Skeletal muscle tissue (tissue), 4 donors: Measurements from ENCODE around the gene SOX6. TPM values are rescaled to one million over a fixed set of nuclear protein-coding genes. Genes with fewer than 3 reads are reported as not detected.
A peak's percentile ranks its signal among the peaks of the same experiment; 100 is the strongest.

ENCODE experiments used
- H3K27ac ChIP-seq: one replicate; pipeline ENCODE4 v1.7.0; 2013; ENCODE audit warnings: mild to moderate bottlenecking, low read depth, low read length, inconsistent platforms
- H3K27me3 ChIP-seq, 3 donors: one replicate each; pipeline ENCODE4 v1.7.0; 2013; ENCODE audit warnings: low read length in 3 of 3; ENCODE audit not compliant: control insufficient read depth in 3 of 3, insufficient read depth in 3 of 3
- H3K36me3 ChIP-seq, 3 donors: one replicate each; pipeline ENCODE4 v1.7.0; 2013; ENCODE audit warnings: low read length in 3 of 3; ENCODE audit not compliant: control insufficient read depth in 3 of 3, insufficient read depth in 3 of 3
- H3K4me1 ChIP-seq, 3 donors: one replicate each; pipeline ENCODE4 v1.7.0; 2013; ENCODE audit warnings: low read length in 3 of 3, mild to moderate bottlenecking in 3 of 3; ENCODE audit not compliant: control insufficient read depth in 3 of 3, insufficient read depth in 3 of 3
- H3K4me3 ChIP-seq, 3 donors: one replicate each; pipeline ENCODE4 v1.7.0; 2013; ENCODE audit warnings: low read length in 3 of 3
- H3K9ac ChIP-seq, 3 donors: one replicate each; pipeline ENCODE4 v1.7.0; 2013; ENCODE audit warnings: low read length in 3 of 3, mild to moderate bottlenecking in 3 of 3, moderate library complexity in 2 of 3, low read depth in 1 of 3
- H3K9me3 ChIP-seq, 3 donors: one replicate each; pipeline ENCODE4 v1.7.0; 2013; ENCODE audit warnings: low read length in 3 of 3; ENCODE audit not compliant: control insufficient read depth in 3 of 3
- total RNA-seq: library from RNA; depleted of rRNA; stranded (reverse); fragments of >200 nt; gene quantifications from one replicate; pipeline ENCODE4 v1.2.3, GENCODE V29; 2014
- donor health status: Osteomylitis.

Gene SOX6
- total RNA-seq, 1 donor from 2014 or later, result 50.1 TPM

DNA sequence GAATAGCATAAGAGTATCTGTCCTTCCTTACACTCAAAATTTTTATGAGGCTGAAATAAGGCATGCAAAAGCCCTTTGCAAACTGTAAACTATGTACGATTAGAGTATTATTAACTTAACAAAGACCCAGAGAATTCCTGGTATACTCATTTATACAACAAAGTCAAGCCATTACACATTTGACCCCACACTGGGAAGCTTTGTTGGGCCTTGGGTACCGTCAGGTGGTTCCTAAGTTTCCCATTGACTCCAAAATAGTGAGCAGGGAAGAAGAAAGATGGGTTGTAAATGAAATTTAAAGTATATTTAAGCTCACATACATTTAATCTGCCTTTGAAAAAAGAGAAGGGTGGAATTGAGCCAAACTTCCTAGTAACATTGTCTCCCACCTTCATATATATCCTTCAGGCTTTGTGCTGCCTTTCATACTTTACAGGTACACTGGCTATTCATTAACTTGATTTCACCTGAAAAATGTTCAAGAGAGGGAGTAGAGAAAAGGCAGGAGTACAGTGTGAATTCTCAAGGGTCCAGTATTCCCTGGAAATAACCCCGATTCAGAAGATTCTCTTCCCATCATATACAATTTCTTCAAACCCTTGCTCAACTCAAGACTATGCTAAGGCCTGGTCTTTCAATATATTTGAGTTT is 68.6 kb downstream of the SOX6 start:
- no peak overlapping the region for H3K9ac ChIP-seq
- peaks cover 0 to 4% (median 0%) of the 10 kb centered on the region in 3 donors for H3K4me1 ChIP-seq
- no peaks in the 10 kb centered on the region for H3K9me3 ChIP-seq
- H3K27me3 ChIP-seq, result no peaks in the 10 kb centered on the region
- no peaks in the 10 kb centered on the region for H3K36me3 ChIP-seq
- no peak overlapping the region for H3K27ac ChIP-seq
- H3K4me3 ChIP-seq, result no peak overlapping the region

GRCh38 chr11:16286095-16286494 is 70.3 kb downstream of the SOX6 start:
- no peak overlapping the region for H3K9ac ChIP-seq
- H3K9me3 ChIP-seq, result no peaks in the 10 kb centered on the region
- H3K36me3 ChIP-seq, result no peaks in the 10 kb centered on the region
- H3K4me1 ChIP-seq, result no peaks in the 10 kb centered on the region
- no peaks in the 10 kb centered on the region for H3K27me3 ChIP-seq
- no peak overlapping the region for H3K4me3 ChIP-seq
- no peak overlapping the region for H3K27ac ChIP-seq

- H3K4me1 ChIP-seq, result no peaks in the 10 kb centered on the region
- no peaks in the 10 kb centered on the region for H3K27me3 ChIP-seq
- no peaks in the 10 kb centered on the region for H3K36me3 ChIP-seq
- H3K27ac ChIP-seq, result no peak overlapping the region
- H3K4me3 ChIP-seq, result peak overlapping the region in 1 of 3 donors; percentile 41
- no peak overlapping the region for H3K9ac ChIP-seq
- H3K9me3 ChIP-seq, result no peaks in the 10 kb centered on the region
Observed at GRCh38 chr11:16280256-16280682, 76.1 kb downstream of the SOX6 start.

GRCh38 chr11:16279524-16279923 is 76.8 kb downstream of the SOX6 start:
- no peak overlapping the region for H3K4me3 ChIP-seq
- no peaks in the 10 kb centered on the region for H3K27me3 ChIP-seq
- H3K4me1 ChIP-seq, result no peaks in the 10 kb centered on the region
- no peak overlapping the region for H3K27ac ChIP-seq
- no peaks in the 10 kb centered on the region for H3K36me3 ChIP-seq
- H3K9me3 ChIP-seq, result no peaks in the 10 kb centered on the region
- H3K9ac ChIP-seq, result no peak overlapping the region

- H3K9ac ChIP-seq, result no peak overlapping the region
- no peak overlapping the region for H3K27ac ChIP-seq
- no peaks in the 10 kb centered on the region for H3K36me3 ChIP-seq
- no peaks in the 10 kb centered on the region for H3K27me3 ChIP-seq
- no peak overlapping the region for H3K4me3 ChIP-seq
- H3K9me3 ChIP-seq, result no peaks in the 10 kb centered on the region
- H3K4me1 ChIP-seq, result no peaks in the 10 kb centered on the region
Observed at GRCh38 chr11:16278979-16279378, 77.4 kb downstream of the SOX6 start.

GRCh38 chr11:16278273-16278672 is 78.1 kb downstream of the SOX6 start:
- no peaks in the 10 kb centered on the region for H3K9me3 ChIP-seq
- H3K4me1 ChIP-seq, result no peaks in the 10 kb centered on the region
- no peak overlapping the region for H3K4me3 ChIP-seq
- no peak overlapping the region for H3K27ac ChIP-seq
- H3K36me3 ChIP-seq, result no peaks in the 10 kb centered on the region
- H3K27me3 ChIP-seq, result no peaks in the 10 kb centered on the region
- no peak overlapping the region for H3K9ac ChIP-seq

DNA sequence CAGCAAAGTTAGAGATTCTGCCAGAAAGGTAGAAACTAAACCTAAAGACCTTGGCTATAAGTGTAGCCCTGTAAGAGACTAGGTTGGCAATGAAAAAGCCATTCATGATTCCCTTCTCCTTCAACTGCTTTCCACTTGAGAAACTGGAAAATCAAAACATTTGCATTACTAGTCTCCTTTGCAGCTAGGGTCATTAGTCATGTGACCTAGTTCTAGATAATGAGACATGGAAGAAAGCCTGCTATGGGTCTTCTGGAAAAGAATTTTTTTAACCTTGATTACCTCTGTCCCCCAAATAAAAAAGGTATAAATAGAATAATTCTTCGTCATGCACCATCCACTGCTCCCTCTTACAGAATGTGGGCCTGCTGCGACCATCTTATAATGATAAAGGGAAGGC is 80.1 kb downstream of the SOX6 start:
- Histone ChIP-seq H3K36me3 (no peaks in the 10 kb centered on the region), H3K4me1 (no peaks in the 10 kb centered on the region), H3K4me3 (no peak overlapping the region), H3K9me3 (no peaks in the 10 kb centered on the region), H3K27me3 (no peaks in the 10 kb centered on the region), H3K9ac (no peak overlapping the region), H3K27ac (no peak overlapping the region)

- Histone ChIP-seq H3K27ac (no peak overlapping the region), H3K36me3 (no peaks in the 10 kb centered on the region), H3K4me1 (no peaks in the 10 kb centered on the region), H3K4me3 (no peak overlapping the region), H3K9me3 (no peaks in the 10 kb centered on the region), H3K9ac (no peak overlapping the region), H3K27me3 (no peaks in the 10 kb centered on the region)
Observed at GRCh38 chr11:16271258-16271657, 85.1 kb downstream of the SOX6 start.

- peaks cover 0 to 3% (median 0%) of the 10 kb centered on the region in 3 donors for H3K4me1 ChIP-seq
- H3K27me3 ChIP-seq, result no peaks in the 10 kb centered on the region
- no peaks in the 10 kb centered on the region for H3K36me3 ChIP-seq
- H3K27ac ChIP-seq, result no peak overlapping the region
- H3K4me3 ChIP-seq, result no peak overlapping the region
- no peak overlapping the region for H3K9ac ChIP-seq
- no peaks in the 10 kb centered on the region for H3K9me3 ChIP-seq
Observed at GRCh38 chr11:16266021-16266420, 90.3 kb downstream of the SOX6 start.

DNA sequence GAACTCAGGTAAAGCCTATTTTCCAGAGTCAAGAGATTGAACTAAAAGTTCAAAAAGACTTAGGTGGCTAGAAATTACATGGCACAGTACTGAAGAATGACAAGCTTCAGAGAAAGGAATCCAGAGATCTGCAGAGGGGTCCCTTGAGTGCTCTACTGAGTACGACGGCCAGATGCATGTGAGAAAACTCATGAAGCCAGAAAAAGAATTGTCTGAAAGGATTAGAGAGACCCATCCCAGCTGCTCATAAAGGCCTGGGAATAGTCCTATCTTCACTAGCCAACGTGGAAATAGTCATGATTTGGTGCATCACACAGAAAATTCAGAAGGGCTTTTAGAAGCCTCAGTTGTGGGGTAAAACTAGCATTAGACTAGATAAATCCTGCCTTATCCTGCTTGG is 91.3 kb downstream of the SOX6 start:
- H3K4me3 ChIP-seq, result no peak overlapping the region
- no peaks in the 10 kb centered on the region for H3K27me3 ChIP-seq

More for the DNA sequence above, 91.3 kb downstream of the SOX6 start:
- Histone ChIP-seq H3K4me1 (peaks cover 0 to 3% (median 0%) of the 10 kb centered on the region in 3 donors), H3K9ac (no peak overlapping the region), H3K9me3 (no peaks in the 10 kb centered on the region), H3K36me3 (no peaks in the 10 kb centered on the region), H3K27ac (no peak overlapping the region)
